SHP77 (cell line): ENCODE measurements around the gene HSPA1L.
"Not testable (repeated sequence)": the region's sequence is repeated elsewhere in the genome, so short reads cannot be mapped to it uniquely, and the experiment has no call there.

Experiments used
- DNase-seq, 2 experiments: peaks; one replicate each; lab custom pipeline; 2025; lab: John Stamatoyannopoulos, UW

HSPA1L gene

GRCh38 chr6:31813465-31813849, 1.6 kb downstream of the HSPA1L start:
- DNase-seq, result no peak

- DNase-seq, result no peak
Measured at GRCh38 chr6:31811645-31812044, 3.4 kb downstream of the HSPA1L start.

- not testable (repeated sequence) for DNase-seq
Measured at GRCh38 chr6:31808599-31808998, 6.5 kb downstream of the HSPA1L start.

- DNase-seq, result peak; percentile 94 to 95
Measured at GRCh38 chr6:31806470-31807272, 8.4 kb downstream of the HSPA1L start, which contains the start of gene LSM2. LSM2 (minus strand) TSS chr6:31806966; CDS start chr6:31806757, 209 bp downstream.

GRCh38 chr6:31805939-31806469, 9.1 kb downstream of the HSPA1L start:
- DNase-seq, result no peak

- not testable (repeated sequence) for DNase-seq
Measured at GRCh38 chr6:31801031-31801927, 13.8 kb downstream of the HSPA1L start.

GRCh38 chr6:31799781-31800180, 15.3 kb downstream of the HSPA1L start:
- DNase-seq, result no peak

GRCh38 chr6:31797588-31797987, 17.5 kb downstream of the HSPA1L start:
- no peak for DNase-seq

GRCh38 chr6:31796993-31797385, 18.1 kb downstream of the HSPA1L start:
- no peak for DNase-seq

GRCh38 chr6:31795616-31796298, 19.3 kb downstream of the HSPA1L start, which contains the start of gene VARS1:
VARS1 (minus strand) TSS chr6:31795752; CDS start chr6:31795217, 535 bp downstream.
- DNase-seq, result peak; percentile 81 to 83

GRCh38 chr6:31794866-31795615, 20.0 kb downstream of the HSPA1L start:
- DNase-seq, result no peak

GRCh38 chr6:31794294-31794865, 20.7 kb downstream of the HSPA1L start:
- no peak for DNase-seq

GRCh38 chr6:31793927-31794245, 21.2 kb downstream of the HSPA1L start:
- not testable (repeated sequence) for DNase-seq

- DNase-seq, result no peak
Measured at GRCh38 chr6:31792761-31793171, 22.3 kb downstream of the HSPA1L start.

- DNase-seq, result no peak
Measured at GRCh38 chr6:31792090-31792374, 23.1 kb downstream of the HSPA1L start.

GRCh38 chr6:31791324-31792089, 23.6 kb downstream of the HSPA1L start:
- DNase-seq, result peak; percentile 43 to 54

- DNase-seq, result no peak
Measured at GRCh38 chr6:31785475-31785874, 29.6 kb downstream of the HSPA1L start.

GRCh38 chr6:31784098-31784925, 30.8 kb downstream of the HSPA1L start:
- no peak for DNase-seq

- DNase-seq, result no peak
Measured at GRCh38 chr6:31782126-31782855, 32.8 kb downstream of the HSPA1L start.
